Stomach (tissue), 4 donors: ENCODE measurements around the gene TTF1.

ENCODE experiments used
- CTCF ChIP-seq, 7 experiments: fragments of 450-650 bp in 4 of 7; fragments of 200-600 bp in 3 of 7; sonication (generic) in 3 of 7; IDR thresholded peaks; one replicate each; pipeline ENCODE4 v1.5.1; 2016 to 2019; ENCODE audit warnings: antibody characterized with exemption in 7 of 7, control low read depth in 2 of 7, mild to moderate bottlenecking in 1 of 7
- EP300 ChIP-seq: sonication (generic); formaldehyde crosslinking; IDR thresholded peaks from one replicate; pipeline ENCODE4 v1.6.1; 2017; ENCODE audit warnings: antibody characterized with exemption
- POLR2A ChIP-seq, 4 donors: fragments of 450-650 bp; IDR thresholded peaks; one replicate each; pipeline ENCODE4 v1.6.1; 2016; ENCODE audit warnings: antibody characterized with exemption in 4 of 4, control low read depth in 2 of 4, mild to moderate bottlenecking in 1 of 4, moderate library complexity in 1 of 4
- POLR2AphosphoS5 ChIP-seq, 3 donors: sonication (generic); formaldehyde crosslinking; IDR thresholded peaks; one replicate each; pipeline ENCODE4 v1.6.1; 2016; ENCODE audit warnings: antibody characterized with exemption in 3 of 3

GRCh38 chr9:132365986-132366385, 40.7 kb downstream of the TTF1 start:
- TF ChIP-seq CTCF (IDR thresholded peaks at IDR 0.05) (no peak), POLR2AphosphoS5 (IDR thresholded peaks at IDR 0.05) (no peak), POLR2A (IDR thresholded peaks at IDR 0.05) (no peak), EP300 (no peak)
